HG03097 (cell line): ENCODE measurements around the gene LRP4.

Experiments
- ATAC-seq: cut with Tn5 transposase; IDR thresholded peaks from one replicate; pipeline ENCODE4 v1.9.1; 2021; ENCODE audit not compliant: unreplicated experiment, low FRiP score

LRP4 gene

DNA sequence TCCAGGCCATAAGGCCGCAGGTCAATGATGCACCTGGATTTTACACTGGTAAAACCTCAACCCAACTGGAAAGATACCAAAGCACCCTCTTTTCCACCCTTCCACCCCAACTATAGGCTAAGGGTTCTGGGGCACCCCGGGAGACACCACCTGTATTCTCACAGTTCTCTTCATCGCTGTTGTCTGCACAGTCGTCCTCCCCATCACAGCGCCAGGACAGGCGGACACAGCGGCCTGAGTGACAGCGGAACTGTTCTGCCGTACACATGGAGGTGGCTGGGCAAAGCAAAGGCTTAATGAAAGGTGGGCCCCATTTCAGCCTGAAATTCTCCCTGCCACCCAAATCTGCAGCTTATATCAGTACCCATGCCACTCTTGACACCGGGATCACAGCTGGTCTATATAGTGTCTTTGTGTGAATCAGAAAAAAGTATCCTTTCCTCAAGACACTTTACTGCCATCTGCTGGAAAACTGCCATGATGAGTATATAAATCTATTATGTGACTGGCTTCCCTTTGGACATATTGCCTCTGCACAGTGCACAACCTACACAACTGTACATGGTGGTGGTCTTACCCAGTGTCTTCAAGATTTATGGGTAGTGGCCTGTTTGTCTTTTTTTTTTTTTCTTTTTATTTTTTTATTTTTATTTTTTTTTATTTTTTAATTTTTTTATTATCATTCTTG lies 21.5 kb downstream of the LRP4 start:
- no peak for ATAC-seq

DNA sequence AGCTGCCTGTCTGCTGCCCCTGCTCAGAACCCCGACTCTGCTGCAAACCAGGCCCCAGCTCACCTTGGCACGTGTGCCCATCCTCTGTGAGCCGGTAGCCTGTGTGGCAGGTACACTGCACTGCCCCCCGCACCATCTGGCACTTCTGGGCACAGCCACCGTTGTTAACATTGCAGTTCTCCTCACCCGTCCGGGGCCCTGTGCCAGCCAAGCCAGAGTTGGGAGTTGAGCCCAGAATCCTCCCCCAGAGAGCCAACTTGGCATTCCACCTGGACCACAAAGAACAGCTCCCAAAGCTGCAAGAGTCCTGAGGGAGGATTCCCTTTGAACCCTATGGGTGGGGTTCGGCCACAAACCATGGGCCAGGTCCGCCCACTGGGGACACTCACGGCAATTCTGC lies 22.5 kb downstream of the LRP4 start:
- no peak for ATAC-seq

DNA sequence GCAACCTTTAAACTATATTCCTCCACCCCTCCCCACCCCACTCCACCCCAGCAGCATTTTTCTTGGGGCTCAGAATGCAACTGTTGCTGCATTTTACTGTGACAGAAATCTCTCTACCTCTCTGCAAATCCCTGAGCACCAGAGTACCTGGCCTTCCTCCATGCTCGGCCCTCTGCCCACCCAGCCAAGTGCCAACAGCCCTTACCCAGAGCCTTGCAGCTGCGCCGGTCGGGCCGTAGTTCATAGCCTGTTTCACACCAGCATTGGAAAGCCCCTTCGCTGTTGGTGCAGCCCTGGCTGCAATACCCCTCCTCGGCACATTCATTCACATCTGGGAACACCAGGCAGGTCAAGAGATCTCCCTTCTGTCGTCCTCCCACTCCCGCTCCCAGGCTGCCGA lies 23.4 kb downstream of the LRP4 start:
- ATAC-seq = no peak

DNA sequence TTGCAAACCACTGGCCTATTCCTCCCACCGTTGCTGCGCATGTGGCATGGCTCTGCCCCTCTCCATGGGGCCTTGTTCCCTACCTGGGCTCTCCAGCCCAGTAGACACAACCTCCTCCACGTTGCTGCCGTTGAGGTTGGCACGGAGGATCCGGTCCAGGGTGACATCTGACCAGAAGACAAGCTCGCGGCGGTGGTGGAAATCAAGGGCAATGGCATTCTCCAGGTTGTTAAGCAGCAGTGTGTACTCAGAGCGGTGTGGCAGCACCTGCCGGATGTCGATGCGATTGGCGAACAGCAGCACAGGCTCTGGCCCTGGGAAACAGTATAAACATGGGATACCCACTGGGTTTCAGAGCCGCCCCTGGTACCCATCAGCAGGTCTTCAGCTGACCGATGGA lies 23.8 kb downstream of the LRP4 start:
- no peak for ATAC-seq

DNA sequence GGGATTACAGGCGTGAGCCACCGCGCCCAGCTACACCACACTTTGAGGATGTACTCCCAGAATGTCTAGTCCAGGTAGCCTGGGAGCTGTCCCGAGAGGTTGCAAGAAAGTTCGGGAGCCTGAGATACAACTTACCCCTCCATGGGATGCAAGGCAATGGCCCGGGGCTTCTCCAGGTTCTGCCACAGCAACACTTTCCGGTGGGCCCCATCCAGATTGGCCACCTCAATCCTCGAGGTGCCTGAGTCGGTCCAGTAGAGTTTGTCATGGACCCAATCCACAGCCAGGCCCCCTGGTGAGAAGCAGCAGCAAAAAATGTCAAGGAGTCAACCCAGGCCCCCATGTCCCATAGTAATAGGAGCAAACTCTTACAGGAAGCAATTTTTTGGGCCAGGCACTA lies 25.5 kb downstream of the LRP4 start:
- ATAC-seq = no peak

DNA sequence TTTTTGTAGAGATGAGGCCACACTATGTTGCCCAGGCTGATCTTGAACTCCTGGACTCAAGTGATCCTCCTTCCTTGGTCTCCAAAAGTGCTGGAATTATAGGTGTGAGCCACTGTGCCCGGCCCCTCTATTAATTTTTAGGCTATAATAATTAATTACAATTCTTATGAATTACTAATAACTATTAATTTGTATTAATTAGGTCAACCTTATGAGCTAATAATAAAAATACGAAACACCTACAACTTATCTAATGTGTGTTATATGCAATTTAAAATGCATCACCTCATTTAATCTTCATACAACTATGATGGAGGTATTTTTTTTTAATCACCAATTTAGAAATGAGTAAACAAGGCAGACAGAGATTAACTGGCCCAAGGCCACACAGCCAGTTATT lies 26.2 kb downstream of the LRP4 start:
- no peak for ATAC-seq

DNA sequence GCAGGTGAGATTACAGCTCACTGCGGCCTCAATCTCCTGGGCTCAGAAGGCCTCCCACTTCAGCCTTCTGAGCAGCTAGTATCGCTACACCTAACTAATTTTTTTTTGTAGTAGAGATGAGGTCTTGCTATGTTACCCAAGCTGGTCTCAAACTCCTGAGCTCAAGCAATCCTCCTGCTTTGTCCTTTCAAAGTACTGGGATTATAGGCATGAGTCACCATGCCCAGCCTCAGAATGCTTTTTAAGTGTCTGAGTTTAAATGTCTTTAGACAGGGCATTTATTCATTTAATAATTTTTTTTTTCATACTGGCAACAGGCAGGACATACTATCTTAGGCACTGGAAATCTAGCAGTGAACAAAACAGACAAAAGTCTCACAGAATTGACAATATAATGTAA lies 27.7 kb downstream of the LRP4 start:
- no peak for ATAC-seq

DNA sequence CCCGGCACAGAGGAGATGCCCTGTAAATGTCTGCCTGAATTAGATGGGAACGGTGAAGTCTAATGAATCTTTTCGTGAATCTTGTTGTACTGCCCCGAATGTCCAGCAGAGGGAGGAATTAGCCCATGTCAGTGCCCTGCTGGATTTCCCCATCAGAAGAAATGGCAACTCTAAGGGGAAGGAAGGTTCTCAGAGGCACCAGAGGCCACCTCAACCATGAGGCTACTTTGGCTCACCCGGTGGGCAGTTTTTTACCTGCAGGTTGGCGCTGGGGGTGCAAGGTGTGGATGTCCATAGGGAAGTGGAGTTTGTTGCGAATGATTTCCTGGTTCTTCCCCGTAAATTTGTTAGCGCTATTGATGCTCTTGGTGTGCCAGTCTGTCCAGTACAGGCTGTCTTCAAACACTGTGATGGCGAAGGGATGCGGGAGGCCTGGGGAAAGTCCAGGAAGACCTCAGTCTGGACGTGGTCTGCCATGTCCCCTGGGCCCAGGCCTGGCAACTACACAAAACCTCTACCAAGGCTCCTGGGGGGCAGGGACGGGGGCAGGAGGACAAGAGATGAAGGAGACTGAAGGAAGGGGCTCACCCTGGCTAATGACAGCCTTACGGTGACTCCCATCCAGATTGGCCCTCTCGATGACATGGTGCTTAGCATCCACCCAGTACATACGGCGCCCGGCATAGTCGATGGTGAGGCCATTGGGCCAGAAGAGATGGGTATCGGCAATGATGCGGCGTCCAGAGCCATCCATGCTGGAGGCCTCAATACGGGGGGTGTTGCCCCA lies 28.5 kb downstream of the LRP4 start:
- no peak for ATAC-seq

DNA sequence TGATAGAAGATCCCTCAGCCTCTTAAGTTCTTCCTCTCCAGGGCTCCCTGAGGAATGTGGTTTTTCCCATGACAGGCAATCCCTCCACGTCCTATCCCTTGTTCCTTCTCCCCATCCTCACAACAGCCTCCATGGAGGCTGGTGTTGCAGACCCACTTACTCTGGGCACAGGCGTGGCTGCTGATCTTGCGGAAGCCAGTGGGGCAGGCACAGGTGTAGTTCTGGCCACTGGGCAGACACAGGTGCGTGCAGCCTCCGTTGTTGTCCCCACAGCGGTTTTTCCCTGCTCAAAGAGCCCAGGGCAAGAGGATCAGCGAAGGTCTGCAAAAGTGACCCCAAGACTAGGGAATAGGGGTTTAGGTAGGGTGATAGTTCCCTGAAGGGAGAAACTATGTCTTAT lies 29.1 kb downstream of the LRP4 start:
- ATAC-seq = no peak

DNA sequence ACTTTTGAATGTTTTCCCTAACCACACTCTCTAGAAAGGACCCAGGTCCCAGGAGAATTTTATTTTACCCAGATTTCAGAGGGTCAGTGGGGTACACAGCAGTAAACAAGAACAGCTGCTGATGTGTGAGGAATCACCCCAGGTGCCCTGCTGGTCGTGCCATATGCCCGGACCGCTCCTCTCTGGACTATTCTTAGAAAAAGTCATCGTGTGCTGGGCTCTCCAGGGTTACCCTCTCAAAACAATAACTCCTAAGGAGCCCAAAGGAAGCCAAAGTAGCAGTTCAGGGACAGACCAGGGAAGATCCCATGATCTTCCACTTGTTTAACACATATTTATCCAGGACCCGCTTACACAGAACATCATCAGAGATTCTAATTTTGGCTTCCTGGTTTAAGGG lies 29.7 kb downstream of the LRP4 start:
- ATAC-seq = no peak

DNA sequence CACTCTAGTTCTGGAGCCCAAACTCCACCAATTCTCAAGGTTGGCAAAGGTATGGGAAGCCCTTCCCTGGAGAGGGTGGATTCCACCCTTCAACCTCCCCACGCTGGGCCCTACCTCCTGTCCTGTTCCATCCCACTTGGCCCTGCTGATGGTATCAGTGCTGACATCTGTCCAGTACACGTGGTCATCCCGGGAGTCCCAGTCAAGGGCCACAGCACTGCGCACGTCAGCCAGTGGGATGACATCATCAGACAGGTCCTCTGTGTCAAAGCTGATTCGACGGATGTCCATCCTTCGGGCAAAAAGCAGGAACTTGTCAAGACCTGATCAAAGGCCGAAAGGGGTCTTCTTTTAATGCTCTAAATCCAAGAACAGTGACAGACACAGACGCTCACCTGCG lies 32.1 kb downstream of the LRP4 start:
- ATAC-seq = no peak

DNA sequence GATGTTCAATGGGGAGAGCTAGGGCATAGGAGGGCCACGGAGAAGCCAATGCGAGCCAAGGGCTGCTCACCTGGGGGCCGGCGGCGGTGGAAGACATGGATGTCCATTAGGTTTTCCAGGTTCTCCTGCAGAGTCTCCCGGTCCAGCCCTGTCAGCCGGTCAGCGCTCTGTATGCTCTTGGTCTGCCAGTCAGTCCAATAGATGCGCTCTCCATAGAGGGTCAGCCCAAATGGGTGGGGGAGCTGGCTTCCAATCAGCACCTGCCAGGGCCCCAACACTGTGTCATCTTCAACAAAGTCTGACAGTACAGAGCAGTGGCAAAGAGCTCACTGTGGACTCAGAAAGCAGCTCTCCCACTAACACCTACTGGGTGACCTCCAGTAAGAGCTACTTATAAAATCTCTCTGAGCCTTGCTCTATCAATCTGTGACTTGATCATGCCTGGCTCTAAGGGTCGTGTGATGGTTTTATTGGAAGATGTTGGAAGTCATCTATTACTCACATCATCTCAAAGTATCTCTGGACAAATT lies 39.2 kb downstream of the LRP4 start:
- no peak for ATAC-seq

DNA sequence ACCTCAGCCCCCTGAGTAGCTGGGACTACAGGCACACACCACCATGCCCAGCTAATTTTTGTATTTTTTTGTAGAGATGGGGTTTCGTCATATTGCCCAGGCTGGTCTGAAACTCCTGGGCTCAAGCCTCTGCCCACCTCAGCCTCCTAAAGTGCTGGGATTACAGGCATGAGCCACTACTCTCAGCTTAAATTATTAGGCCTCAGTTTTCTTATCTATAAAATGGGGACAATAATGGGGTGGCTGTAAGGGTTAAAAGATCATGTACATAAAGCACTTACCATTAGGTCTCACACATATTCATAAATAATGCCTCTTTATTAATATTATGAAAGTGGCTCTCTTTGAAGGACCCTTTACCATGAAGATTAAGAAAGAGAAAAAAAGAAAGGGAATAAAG lies 40.8 kb downstream of the LRP4 start:
- no peak for ATAC-seq

DNA sequence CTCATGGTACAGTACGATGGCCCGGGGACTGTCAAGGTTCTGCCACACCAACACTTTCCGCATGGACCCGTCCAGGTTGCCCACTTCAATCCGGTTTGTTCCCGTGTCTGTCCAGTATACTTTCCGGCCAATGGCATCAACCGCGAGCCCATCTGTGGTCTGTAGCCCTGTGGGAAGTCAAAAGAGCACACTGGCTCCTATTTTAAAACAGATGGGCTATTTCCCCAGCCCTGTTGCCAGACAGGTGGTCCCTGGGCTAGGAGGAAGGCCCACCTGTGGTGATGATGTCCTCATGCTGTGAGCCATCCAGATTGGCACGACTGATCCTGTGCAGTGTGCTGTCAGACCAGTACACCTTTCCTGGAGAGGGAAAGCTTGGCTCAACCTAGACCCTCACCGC lies 41.9 kb downstream of the LRP4 start:
- ATAC-seq = no peak

DNA sequence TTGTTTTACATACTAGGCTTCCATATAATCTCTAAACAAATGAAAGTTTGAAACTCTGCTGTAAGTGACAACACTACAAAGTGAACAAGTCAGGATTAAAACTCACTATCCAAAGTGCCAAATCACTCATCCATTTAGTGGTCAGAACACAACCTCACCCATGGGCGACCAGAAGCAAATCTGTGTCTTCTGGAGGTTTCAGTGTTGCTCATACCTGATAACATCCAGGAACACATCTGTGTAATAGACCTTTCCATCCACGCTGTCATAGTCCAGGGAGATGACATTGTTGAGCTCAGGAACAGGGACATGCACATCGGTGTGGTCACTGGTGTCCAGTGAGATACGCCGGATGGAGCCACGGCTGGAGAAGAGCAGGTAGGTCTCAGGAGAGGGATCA lies 43.8 kb downstream of the LRP4 start:
- ATAC-seq = no peak

DNA sequence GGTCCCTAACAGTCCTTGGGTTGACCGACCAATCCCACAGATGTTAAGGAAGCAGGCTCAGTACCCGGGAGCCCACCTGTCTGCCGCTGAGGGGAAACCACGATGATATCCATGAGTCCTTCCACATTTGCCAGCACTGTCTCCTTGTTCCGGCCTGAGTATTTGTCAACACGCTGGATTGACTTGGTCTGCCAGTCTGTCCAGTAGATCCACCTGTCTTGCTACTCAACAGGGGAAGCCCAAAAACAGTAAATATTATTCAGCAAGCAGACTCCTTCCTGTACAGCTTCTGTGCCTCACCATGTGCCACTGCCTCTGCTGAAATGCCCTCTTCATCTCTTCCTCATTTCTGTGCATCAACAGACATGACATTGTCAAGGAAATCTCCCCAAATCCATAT lies 49.4 kb downstream of the LRP4 start:
- no peak for ATAC-seq

DNA sequence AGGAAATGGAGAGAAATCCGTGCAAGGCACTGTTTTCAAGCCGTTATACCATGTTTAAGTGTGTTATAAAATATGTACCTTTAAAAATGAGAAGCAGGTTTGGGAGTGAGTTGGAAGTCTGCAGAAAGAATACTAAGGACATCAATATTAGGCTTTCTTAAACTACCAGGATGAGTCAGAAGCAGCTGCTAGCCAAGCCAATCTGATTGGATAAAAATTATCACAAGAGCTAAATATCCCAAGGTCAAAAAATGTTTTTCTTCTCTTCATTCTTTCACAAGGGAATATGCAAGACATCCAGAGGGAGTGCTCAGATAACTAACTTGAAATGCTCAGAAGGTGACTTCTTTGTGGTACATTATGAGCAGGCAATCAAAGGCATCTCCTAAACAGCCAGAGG lies 53.0 kb downstream of the LRP4 start:
- no peak for ATAC-seq

DNA sequence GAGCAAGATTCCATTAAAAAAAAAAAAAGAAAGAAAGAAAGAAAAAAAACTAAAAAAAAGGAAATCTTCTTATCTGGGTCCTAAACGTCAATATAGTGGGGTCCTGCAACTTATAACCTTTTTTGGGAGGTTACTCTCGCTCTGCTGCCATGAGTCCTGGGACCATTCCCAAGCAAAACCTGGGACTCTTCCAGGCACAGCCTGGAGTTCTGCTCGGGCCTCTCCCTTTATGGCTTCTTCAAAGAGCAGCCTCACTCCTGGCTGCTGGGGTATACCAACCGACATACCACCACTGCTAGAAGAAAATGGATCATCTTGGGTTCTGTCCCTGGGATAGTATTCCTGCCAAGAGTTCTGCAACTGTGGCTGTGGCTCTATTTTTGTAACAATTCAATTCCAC lies 58.1 kb downstream of the LRP4 start:
- no peak for ATAC-seq

DNA sequence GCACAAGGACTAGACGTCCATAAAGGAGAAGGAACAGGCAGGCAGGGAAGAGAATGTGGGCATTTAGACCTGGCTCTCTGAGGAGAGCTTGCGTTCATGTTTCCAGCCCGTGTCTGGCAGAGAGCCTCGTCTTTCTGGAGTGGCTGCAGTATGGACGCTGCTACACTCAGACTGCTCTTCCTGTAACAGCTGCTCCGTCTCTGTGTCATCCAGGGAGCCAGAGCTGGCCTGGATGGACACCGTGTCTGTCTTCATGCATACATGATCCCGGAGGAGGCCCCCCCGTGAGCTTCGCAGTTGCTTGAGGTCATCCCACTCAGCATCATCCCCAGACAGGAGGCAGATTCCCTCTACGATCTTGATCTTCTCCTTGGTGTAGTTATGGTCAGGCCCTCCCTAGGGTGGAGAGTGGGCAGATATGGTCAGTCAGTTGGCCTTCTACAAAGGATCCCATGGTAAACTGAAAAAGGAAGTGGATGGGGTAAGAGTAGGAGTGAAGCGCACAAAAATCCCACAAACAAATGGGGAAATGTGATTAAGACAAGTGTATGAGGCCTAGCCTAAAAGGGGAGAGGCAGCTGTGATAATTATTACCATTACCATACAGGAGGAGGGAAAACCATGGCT lies 59.3 kb downstream of the LRP4 start:
- ATAC-seq = no peak

DNA sequence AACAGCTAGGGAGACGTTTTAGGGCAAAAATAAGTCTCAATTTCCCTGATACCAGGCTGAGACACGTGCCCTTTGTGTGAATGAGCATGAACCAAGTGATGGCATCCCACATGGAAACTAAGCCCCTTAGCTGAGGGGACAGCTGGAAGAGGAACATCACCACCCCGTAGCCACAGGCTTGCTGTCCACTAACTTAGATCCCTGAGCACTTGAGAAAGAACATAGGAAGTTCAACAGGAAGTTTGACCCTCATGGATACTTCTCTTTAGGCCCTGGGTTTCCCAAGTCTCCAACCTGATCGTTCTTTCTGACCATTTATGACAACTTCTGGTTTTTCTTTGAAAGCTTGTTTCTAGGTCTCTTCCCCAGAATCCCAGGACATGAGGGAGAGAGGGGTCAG lies 60.7 kb downstream of the LRP4 start:
- no peak for ATAC-seq

DNA sequence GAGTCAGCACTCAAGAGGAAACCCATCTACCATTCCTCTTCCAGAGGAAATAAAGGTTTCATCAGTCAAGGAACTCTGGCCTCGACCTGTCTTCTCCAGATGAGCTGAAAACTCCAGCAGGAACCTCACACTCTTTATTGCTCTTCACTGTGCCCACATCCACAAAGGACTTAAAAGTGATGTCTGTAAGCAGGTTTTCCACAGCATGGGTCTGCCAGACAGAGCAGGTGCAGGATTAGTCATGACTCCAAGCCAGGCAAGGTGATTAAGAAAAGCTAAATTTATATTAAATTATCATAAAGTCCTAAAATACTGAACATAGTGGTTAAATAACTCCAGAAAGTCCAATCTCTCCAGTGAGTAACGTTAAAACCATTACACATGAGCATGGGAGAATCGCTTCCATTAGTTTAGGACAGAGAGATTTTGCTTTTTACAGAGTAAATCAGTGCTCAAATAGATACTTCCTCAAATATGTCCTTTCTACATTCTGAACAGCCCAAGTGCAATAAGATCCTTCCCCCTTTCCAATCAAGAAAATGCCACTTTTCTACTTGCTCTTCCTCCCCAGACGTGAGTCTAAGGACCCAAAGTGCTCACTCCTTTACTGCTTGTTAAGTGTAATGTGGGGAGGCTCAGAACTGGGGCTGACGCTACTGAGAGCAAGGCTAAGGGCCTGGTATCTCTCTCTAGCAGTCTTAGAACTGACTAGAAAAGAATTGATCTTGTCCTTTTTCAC lies 61.6 kb downstream of the LRP4 start:
- no peak for ATAC-seq
